Activated T-cell treated with anti-CD3 and anti-CD28 coated beads for 48 hours (primary cell): ENCODE results near the gene RPS6KA6.
"Not testable (repeated sequence)": the region's sequence is repeated elsewhere in the genome, so short reads cannot be mapped to it uniquely, and the experiment has no call there.

Source experiments
- DNase-seq: peaks from one replicate; pipeline ENCODE4 v3.0.0-alpha.2; 2020; ENCODE audit warnings: low read depth

Gene RPS6KA6

GRCh38 chrX:84162401-84162800 is 25.6 kb downstream of the RPS6KA6 start:
- no peak for DNase-seq

- DNase-seq: no peak
These were observed 26.4 kb downstream of the RPS6KA6 start for GRCh38 chrX:84161641-84162040.

DNA sequence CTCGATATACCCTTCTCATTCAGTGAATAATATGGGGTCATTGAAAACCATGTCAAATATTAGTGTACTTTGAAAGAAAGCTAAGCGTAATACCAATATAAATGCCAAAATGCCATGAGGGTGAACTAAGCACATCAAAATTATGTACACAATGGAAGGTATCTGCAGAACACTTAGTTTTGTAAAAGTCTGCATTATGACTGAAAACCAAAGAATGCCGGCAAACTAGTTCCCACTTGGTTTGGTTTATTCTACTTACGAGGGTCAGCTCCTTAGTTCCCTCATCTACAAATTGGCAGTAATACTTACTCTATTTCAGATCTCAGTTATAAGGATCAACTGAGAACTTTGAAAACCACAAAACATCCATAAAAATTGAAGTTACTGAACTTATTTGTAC is 27.3 kb downstream of the RPS6KA6 start:
- DNase-seq: no peak

DNA sequence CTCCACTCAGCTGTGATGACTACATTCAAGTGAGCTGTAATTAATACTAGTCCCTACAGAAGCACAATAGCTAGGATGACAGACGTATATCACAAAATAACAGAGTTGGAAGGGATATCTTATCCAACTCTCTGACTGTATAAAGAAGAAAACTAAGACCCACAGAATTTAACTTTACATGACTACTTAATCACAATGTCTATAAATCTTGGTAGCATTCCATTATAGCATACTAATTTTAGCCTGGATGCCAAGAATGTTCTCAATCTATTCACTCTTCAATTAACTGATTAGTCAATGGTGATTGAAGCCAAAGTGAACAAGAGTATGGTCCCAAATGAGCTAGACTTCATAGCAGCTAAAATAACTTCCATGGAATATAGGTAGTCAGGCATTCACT is 31.2 kb downstream of the RPS6KA6 start:
- DNase-seq: no peak

- no peak for DNase-seq
These were observed 32.1 kb downstream of the RPS6KA6 start for GRCh38 chrX:84155938-84156337.

GRCh38 chrX:84153538-84153937 is 34.5 kb downstream of the RPS6KA6 start:
- DNase-seq: no peak

DNA sequence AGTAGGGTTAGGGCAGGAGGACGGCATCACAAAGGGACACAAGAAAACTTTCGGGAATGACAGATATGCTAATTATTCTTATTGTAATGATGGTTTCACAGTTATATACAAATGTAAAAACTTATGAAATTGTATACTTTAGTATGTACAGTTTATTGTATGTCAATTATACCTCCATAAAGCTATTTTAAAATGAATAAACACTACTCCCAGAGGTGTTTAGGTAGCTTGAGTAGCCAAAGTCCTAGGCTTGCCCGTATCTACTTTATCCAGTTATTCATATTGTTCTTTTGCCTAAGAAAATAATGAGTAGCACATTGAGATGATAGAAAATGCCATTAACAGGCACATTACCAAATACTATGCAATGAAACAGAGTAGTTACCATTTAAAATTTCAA is 43.0 kb downstream of the RPS6KA6 start:
- DNase-seq: no peak

- DNase-seq: no peak
These were observed 43.7 kb downstream of the RPS6KA6 start for GRCh38 chrX:84144281-84144680.

DNA sequence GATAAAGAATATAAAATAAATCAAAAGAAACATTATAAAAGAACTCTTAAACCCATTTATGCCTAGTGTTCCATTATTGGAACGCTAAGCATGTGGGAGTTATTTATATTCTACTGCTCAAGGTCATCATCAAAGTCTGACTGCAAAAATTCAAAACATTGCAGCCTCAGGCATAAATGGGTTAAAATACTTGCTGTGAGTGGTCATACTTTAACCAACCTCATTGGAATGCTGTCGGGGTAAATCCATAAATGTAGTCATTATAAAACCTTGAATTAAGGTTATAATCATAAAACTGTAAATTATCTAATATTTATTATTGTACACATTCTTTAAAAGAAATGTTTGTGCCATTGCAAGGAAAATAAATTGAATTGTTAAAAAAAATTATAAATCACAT is 55.0 kb downstream of the RPS6KA6 start:
- DNase-seq: no peak

GRCh38 chrX:84123585-84123984 is 64.4 kb downstream of the RPS6KA6 start:
- no peak for DNase-seq

GRCh38 chrX:84118769-84119168 is 69.2 kb downstream of the RPS6KA6 start:
- no peak for DNase-seq

DNA sequence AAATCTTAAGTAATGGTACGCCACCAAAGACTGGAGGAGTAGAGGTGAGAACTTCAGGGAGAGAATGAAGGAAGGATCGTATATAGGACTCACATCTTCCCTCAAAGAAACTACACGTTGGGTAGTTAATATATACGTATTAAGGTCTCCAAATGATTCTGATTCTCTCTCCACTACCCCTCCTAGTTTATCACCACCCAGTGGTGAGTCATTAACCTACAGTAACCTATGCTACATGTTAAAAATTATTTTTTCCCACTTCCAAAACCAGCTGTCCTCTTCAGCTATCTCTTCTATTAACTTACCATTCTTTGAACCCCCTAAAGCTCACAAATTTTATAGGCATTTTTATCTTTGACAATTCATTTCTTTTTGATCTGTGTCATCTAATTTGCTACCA is 69.7 kb downstream of the RPS6KA6 start:
- DNase-seq: no peak

DNA sequence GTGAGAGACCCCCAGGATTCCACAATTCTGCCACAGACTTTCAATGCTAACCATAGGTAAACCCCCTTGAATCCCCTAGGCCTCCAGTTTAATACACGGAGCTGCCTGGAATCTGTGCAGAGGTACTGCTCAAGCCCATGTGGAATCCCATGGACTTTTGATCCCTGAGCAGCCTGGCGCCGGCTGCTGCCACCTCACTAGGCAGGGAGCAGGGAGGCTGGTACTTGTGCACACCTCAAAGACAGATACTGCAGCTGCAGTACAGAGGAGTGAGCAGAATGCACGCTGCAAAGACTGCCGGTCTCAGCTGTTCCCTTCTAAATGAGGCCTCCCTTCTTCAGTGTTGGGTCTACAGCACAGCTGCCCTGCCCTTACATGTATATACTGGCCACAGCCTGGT is 79.4 kb downstream of the RPS6KA6 start:
- no peak for DNase-seq

DNA sequence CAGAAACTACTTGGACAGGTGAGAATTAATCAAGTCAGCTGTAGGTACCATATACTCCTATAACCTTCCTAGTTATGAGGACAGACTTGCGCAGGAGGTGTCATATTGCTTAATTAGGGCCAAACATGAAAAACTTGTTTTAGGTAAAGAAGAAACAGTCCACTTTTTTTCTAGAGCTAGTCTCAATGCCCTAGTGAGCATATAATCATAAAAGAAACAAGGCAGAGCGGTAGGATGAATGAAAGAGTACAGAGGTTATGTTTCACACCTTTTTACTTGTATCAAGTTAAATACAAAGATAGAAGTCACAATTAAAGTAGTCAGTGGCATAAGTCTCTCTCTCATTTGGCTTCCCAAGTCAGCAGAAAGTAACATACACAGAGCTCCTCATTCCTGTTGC is 88.9 kb downstream of the RPS6KA6 start:
- DNase-seq: no peak

DNA sequence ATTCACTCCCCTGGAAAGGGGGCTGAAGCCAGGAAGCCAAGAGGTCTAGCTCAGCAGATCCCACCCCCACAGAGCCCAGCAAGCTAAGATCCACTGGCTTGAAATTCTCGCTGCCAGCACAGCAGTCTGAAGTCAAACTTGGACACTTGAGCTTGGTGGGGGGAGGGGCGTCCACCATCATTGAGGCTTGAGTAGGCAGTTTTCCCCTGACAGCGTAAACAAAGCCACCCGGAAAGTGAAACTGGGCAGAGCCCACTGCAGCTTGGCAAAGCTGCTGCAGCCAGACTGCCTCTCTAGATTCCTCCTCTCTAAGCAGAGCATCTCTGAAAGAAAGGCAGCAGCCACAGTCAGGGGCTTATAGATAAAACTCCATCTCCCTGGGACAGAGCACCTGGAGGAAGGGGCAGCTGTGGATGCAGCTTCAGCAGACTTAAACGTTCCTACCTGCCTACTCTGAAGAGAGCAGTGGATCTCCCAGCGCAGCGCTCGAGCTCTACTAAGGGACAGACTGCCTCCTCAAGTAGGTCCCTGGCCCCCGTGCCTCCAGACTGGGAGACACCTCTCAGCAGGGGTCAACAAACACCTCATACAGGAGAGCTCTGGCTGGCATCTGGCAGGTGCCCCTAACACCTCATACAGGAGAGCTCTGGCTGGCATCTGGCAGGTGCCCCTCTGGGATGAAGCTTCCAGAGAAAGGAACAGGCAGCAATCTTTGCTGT is 108.4 kb downstream of the RPS6KA6 start:
- DNase-seq: not testable (repeated sequence)

GRCh38 chrX:84078991-84079390 is 109.0 kb downstream of the RPS6KA6 start:
- no peak for DNase-seq

DNA sequence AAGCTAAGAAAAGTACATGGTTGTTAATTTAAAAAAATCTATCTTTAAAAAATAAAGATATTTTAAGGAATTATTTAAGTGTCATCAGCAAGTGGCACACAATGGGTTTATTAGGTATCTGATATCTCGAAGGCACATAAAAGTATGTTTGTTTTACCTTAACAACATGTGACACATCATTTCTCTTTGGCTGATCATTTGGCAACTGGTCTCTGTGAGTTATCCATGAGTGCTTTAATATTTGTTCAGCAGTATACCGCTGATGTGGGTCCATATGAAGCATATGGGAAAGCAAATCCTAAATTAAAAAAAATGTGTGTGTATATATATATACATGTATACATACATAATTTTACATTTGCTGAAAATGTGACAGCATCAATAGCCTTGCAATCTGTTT is 123.2 kb downstream of the RPS6KA6 start:
- DNase-seq: no peak

GRCh38 chrX:84064164-84064563 is 123.8 kb downstream of the RPS6KA6 start:
- no peak for DNase-seq

DNA sequence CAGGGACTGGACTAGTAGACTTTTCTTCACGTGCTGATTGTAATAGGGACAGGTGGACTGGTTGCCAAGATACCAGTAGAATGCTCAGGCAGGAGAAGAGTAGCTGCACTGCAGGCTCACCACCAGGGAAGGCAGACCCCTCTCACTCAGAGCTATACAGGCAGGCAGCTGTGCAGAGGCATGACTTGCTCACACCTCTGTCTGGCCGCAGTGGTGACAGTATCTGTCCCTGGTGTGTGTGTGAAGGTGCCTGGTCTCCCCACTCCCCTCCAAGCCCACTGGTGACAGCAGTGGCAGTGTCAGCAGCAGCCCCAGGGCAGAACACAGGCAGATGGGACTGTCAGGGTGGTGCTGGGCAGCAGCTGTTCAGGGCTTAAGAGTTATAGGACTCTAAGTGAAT is 140.7 kb downstream of the RPS6KA6 start:
- no peak for DNase-seq

GRCh38 chrX:84046403-84046984 is 141.5 kb downstream of the RPS6KA6 start:
- DNase-seq: peak; percentile 1

DNA sequence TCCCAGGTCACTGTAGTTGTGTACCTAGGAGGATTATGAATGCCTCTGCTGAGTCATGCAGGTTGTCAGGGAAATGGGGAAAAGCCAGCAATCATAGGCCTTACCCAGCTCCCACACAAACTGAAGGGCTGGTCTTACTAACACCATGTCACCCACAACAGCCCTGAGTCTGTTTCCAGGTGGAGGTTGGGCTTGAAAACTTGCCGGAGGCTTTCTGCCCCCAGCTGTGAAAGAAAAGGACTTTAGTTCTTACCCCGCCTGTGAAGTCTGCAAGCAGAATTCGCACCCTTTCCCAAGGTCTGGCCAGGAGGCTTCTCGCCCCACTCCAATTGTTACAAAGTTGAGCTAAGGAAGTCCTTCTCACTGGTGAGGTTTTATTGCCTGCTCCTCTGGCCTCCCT is 143.9 kb downstream of the RPS6KA6 start:
- no peak for DNase-seq
